ENCODE results near the gene ZNF296. TPM values are rescaled to one million over a fixed set of nuclear protein-coding genes. Genes with fewer than 3 reads are reported as not detected.

Gene ZNF296
- total RNA-seq, 1 experiment from 2014 or later, result 9.2 TPM

DNA sequence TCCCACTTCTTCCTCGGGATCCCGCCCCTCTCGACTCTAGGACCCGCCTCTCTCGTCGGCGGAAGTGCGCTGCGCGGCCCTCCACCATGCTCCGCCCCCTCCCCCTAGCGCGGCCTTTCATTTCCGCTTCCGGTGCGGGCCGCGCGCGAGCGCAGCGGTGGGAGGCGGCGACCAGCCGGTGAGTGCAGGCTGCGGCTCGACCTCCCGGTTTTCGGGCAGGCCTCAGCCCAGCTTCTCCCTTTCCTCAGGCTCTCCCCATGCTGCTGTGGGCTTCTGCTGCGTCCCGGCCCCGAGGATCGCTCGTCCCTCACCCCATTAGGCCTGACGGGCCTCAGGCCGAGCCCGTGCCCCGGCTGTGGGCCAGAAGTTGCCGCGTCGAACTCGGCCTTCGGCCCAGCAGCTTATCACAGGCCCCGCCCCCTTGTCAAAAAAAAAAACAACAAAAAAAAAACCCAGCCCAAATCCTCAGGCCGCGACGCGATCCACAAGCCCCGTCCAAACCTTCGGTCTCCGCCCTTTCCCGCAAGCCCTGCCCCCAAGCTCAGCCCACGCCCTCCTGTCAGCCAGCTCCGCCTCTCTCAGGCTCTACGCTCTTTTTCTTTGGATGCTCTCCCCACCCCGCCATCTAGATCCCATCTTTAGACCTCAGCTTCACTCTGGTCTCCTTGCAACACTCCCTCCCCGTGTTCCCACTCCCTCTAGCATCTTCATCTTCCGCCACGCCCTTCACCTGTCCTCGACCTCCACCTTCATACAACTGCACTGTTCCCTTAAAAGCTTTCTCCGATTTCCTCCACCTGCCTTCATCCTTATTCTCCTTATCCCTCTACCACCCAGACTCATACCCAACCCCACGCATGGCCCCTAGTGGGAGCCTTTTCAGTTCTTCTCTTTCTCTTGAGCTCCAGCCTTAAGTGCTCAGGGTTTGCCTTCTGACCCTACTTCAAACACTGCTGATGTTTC lies 37.1 kb downstream of the ZNF296 start, which contains the start of gene CLASRP (continued):
- TF ChIP-seq ZNF274 (IDR thresholded peaks at IDR 0.05; ENCODE audit: low read depth, low read length) (no peak), CBX3 (IDR thresholded peaks at IDR 0.05; ENCODE audit: low read depth) (no peak), SP1 (IDR thresholded peaks at IDR 0.05; ENCODE audit: low read depth) (peak; percentile 53), POLR2AphosphoS5 (IDR thresholded peaks at IDR 0.05; ENCODE audit: low read depth, low read length) (peak; percentile 85), CEBPB (IDR thresholded peaks at IDR 0.05; ENCODE audit: low read depth) (no peak), ZFX (IDR thresholded peaks at IDR 0.05) (peak; percentile 94), POLR2A (IDR thresholded peaks at IDR 0.05; ENCODE audit: borderline replicate concordance, extremely low read depth, insufficient read depth, insufficient read length) (peak; percentile 77)

DNA sequence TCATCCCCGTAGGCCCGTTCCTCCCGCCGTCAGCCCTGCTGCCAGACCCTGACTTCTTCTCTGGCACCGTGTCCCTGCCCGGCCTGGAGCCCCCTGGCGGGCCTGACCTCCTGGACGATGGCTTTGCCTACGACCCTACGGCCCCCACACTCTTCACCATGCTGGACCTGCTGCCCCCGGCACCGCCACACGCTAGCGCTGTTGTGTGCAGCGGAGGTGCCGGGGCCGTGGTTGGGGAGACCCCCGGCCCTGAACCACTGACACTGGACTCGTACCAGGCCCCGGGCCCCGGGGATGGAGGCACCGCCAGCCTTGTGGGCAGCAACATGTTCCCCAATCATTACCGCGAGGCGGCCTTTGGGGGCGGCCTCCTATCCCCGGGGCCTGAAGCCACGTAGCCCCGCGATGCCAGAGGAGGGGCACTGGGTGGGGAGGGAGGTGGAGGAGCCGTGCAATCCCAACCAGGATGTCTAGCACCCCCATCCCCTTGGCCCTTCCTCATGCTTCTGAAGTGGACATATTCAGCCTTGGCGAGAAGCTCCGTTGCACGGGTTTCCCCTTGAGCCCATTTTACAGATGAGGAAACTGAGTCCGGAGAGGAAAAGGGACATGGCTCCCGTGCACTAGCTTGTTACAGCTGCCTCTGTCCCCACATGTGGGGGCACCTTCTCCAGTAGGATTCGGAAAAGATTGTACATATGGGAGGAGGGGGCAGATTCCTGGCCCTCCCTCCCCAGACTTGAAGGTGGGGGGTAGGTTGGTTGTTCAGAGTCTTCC lies 38.7 kb downstream of the ZNF296 start:
- Histone ChIP-seq H2AFZ (ENCODE audit: low read depth, low read length, poor library complexity, severe bottlenecking) (no peak overlapping the region), H3K36me3 (ENCODE audit: control insufficient read depth in 1 of 2, insufficient read depth in 2 of 2, low read length in 2 of 2) (peaks cover 13 to 20% of the 10 kb centered on the region in 2 experiments), H3K9me2 (ENCODE audit: insufficient read depth) (no peaks in the 10 kb centered on the region), H3K79me2 (ENCODE audit: insufficient read depth, low read length) (peaks cover 36% of the 10 kb centered on the region), H3K9ac (ENCODE audit: low read length) (no peak overlapping the region), H3K9me3 (ENCODE audit: control insufficient read depth in 1 of 2, insufficient read depth in 1 of 2, low read depth in 1 of 2, low read length in 2 of 2) (no peaks in the 10 kb centered on the region), H3K4me1 (ENCODE audit: control insufficient read depth in 1 of 2, insufficient read depth in 2 of 2, low read length in 2 of 2) (peaks cover 7 to 9% of the 10 kb centered on the region in 2 experiments), H3K4me2 (ENCODE audit: low read length) (peak overlapping the region; percentile 94; the same call in 1 of the 2 replicates), H3K27ac (ENCODE audit: low read depth, low read length) (no peak overlapping the region), H3K4me3 (replicated peaks in 1 of 2; ENCODE audit: low read depth in 1 of 2, low read length in 2 of 2) (no peak overlapping the region), H3K27me3 (ENCODE audit: insufficient read depth, low read length) (no peaks in the 10 kb centered on the region), H4K20me1 (ENCODE audit: insufficient read depth) (peaks cover 13% of the 10 kb centered on the region; the same call in 1 of the 2 replicates)
- no peak for TF ChIP-seq FOSL1 (IDR thresholded peaks at IDR 0.05; ENCODE audit: low read depth)
- TF ChIP-seq, protein P1, sequence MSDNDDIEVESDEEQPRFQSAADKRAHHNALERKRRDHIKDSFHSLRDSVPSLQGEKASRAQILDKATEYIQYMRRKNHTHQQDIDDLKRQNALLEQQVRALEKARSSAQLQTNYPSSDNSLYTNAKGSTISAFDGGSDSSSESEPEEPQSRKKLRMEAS (IDR thresholded peaks at IDR 0.05), result no peak
- TF ChIP-seq ZNF274 (IDR thresholded peaks at IDR 0.05; ENCODE audit: low read depth, low read length), result no peak
- no peak for TF ChIP-seq RAD21 (IDR thresholded peaks at IDR 0.05; ENCODE audit: low read depth)
- DNase-seq (ENCODE audit: low read depth, low spot score), result no peak
- BruUV-seq (replicated peaks), result no TSS peak
- ChIA-PET POLR2A (no interaction called here), CTCF (no interaction called here), RAD21 (ENCODE audit: low non-redundant PET in 1 of 2, low total read pairs in 2 of 2, uncharacterized antibody in 2 of 2, unreplicated experiment in 2 of 2) (no interaction called here)
- intact Hi-C loops (cut with micrococcal nuclease), result no loop called here
- no peak for ATAC-seq

Measured in HCT116 (cell line).